Uterus (tissue), 2 donors: ENCODE data around the gene VAC14.

Source experiments
- POLR2A ChIP-seq, 2 donors: fragments of 450-650 bp; IDR thresholded peaks; one replicate each; pipeline ENCODE4 v1.6.1; 2016; ENCODE audit warnings: antibody characterized with exemption in 2 of 2, mild to moderate bottlenecking in 1 of 2, moderate library complexity in 1 of 2
- TF ChIP-seq, protein P1 (sequence below), 4 experiments: fragments of 200-600 bp in 2 of 4; fragments of 450-650 bp in 2 of 4; sonication (generic) in 2 of 4; IDR thresholded peaks; one replicate each; pipeline ENCODE4 v1.5.1; 2016 to 2019; ENCODE audit warnings: antibody characterized with exemption in 4 of 4, mild to moderate bottlenecking in 2 of 4, moderate library complexity in 1 of 4

GRCh38 chr16:70697594-70698170 lies 103.3 kb downstream of the VAC14 start:
- no peak for TF ChIP-seq POLR2A (IDR thresholded peaks at IDR 0.05)
- TF ChIP-seq, protein P1, sequence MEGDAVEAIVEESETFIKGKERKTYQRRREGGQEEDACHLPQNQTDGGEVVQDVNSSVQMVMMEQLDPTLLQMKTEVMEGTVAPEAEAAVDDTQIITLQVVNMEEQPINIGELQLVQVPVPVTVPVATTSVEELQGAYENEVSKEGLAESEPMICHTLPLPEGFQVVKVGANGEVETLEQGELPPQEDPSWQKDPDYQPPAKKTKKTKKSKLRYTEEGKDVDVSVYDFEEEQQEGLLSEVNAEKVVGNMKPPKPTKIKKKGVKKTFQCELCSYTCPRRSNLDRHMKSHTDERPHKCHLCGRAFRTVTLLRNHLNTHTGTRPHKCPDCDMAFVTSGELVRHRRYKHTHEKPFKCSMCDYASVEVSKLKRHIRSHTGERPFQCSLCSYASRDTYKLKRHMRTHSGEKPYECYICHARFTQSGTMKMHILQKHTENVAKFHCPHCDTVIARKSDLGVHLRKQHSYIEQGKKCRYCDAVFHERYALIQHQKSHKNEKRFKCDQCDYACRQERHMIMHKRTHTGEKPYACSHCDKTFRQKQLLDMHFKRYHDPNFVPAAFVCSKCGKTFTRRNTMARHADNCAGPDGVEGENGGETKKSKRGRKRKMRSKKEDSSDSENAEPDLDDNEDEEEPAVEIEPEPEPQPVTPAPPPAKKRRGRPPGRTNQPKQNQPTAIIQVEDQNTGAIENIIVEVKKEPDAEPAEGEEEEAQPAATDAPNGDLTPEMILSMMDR (IDR thresholded peaks at IDR 0.05): peak in 1 of 4 experiments; percentile 19
